ENCODE data around the gene CD52.

DNA sequence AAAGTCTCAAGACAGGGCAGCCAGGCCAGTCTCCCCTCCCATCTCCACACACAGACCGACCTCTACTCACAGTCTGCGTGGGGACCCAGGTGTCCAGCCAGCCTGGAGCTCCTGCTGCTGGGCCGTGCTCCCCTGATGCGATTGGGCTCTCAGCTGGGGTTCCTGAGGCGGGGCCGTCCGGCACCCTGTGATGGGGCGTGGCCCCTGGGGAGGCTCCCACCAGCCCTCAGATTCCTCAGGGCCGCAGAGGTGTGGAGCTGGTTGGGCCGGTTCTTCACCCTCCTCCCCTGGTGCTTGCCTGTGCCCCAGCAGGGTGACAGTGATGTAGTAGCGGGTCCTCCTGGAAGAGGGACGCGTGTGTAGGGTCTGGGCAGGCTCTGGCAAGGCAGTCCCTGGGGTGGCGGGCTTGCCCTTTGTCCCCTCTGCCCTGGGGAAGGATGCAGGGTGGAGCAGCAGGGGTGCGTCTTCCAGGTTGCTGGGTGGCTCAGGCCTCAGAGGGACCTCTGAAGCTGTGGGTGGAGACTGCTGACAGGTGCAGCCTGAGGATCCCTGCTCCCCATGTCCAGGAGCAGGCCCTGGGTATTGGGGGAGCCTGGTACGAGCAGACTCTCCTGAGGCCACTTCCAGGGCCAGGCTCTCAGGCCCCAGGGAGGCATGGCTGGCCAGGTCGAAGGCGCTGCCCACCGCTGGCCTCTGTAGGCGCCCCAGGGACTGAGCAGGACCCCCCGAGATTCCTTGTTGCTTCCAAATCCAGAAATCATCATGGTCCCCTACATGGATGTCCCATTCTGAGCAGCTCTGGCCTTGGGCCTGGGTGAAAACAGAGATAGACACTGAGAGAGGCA, 36.4 kb downstream of the CD52 start, which contains the start of gene CRYBG2:
- TF ChIP-seq, protein P1, sequence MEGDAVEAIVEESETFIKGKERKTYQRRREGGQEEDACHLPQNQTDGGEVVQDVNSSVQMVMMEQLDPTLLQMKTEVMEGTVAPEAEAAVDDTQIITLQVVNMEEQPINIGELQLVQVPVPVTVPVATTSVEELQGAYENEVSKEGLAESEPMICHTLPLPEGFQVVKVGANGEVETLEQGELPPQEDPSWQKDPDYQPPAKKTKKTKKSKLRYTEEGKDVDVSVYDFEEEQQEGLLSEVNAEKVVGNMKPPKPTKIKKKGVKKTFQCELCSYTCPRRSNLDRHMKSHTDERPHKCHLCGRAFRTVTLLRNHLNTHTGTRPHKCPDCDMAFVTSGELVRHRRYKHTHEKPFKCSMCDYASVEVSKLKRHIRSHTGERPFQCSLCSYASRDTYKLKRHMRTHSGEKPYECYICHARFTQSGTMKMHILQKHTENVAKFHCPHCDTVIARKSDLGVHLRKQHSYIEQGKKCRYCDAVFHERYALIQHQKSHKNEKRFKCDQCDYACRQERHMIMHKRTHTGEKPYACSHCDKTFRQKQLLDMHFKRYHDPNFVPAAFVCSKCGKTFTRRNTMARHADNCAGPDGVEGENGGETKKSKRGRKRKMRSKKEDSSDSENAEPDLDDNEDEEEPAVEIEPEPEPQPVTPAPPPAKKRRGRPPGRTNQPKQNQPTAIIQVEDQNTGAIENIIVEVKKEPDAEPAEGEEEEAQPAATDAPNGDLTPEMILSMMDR (IDR thresholded peaks at IDR 0.05), result no peak
- TF ChIP-seq POLR2A (IDR thresholded peaks at IDR 0.05) (no peak), EP300 (IDR thresholded peaks at IDR 0.05) (no peak)
